K562 (cell line): ENCODE data around the gene C1orf74. TPM values are rescaled to one million over a fixed set of nuclear protein-coding genes. Genes with fewer than 3 reads are reported as not detected.

Experiments used
- ATAC-seq: fragments of 200-7000 bp; cut with Tn5 transposase; 3 replicates; pipeline ENCODE4 v1.9.1; 2020; ENCODE audit warnings: moderate library complexity
- BruUV-seq: library from RNA; stranded (reverse); fragments of 400-500 nt; replicated peaks from 2 replicates; lab custom pipeline; 2021; lab: Mats Ljungman, UMichigan
- CTCF ChIA-PET: fragments of 300-600 bp; formaldehyde crosslinking; extraction: SDS; loops from one replicate; lab custom pipeline; 2021; ENCODE audit warnings: low intra/inter-chr PET ratio; lab: Yijun Ruan, JAX
- POLR2A ChIA-PET: fragments of 300-600, 350-650 bp; sonication (Branson Sonifier 250); formaldehyde crosslinking; extraction: SDS; loops from one replicate; lab custom pipeline; 2021; ENCODE audit warnings: antibody characterized with exemption, inconsistent platforms; lab: Yijun Ruan, JAX
- DNase-seq, 4 experiments: peaks; one replicate each; pipeline versions ENCODE4 v3.0.0 to v3.0.0-alpha.2; 2011 to 2018; ENCODE audit warnings: low spot score in 3 of 4, mixed read lengths in 3 of 4; ENCODE audit errors: extremely low read depth in 1 of 4
- FAIRE-seq: peaks from 2 replicates; lab custom pipeline; 2011; peaks lifted over from hg19 to GRCh38; lab: Jason Lieb, UNC
- H2AFZ ChIP-seq: 2 replicates; pipeline ENCODE4 v1.6.0; 2011; ENCODE audit warnings: low read depth, low read length, control low read depth, inconsistent platforms
- H3K27ac ChIP-seq: fragments of 200-600 bp; 3 replicates; pipeline ENCODE4 v1.8.0; 2011; ENCODE audit warnings: low read depth, mild to moderate bottlenecking, control low read depth, inconsistent platforms, low read length, moderate library complexity, mixed read lengths; ENCODE audit errors: extremely low read depth
- H3K27me3 ChIP-seq, 2 experiments: fragments of 300-600 bp in 1 of 2; 2 replicates in 1 of 2; 3 replicates in 1 of 2; pipeline versions ENCODE4 v1.6.0 to v1.8.0; 2011; ENCODE audit warnings: inconsistent platforms in 2 of 2, low read length in 2 of 2, mild to moderate bottlenecking in 1 of 2, mixed read lengths in 1 of 2, moderate library complexity in 1 of 2; ENCODE audit not compliant: control insufficient read depth in 2 of 2, insufficient read depth in 2 of 2
- H3K36me3 ChIP-seq: fragments of 300-600 bp; 3 replicates; pipeline ENCODE4 v1.8.0; 2011; ENCODE audit warnings: mild to moderate bottlenecking, low read length, inconsistent platforms; ENCODE audit not compliant: control insufficient read depth, insufficient read depth
- H3K4me1 ChIP-seq, 2 experiments: fragments of 200-600 bp in 1 of 2; replicated peaks in 1 of 2; 2 replicates in 1 of 2; 3 replicates in 1 of 2; pipeline versions ENCODE4 v1.5.1 to v1.8.0; 2011; ENCODE audit warnings: inconsistent platforms in 2 of 2, low read length in 2 of 2, mild to moderate bottlenecking in 1 of 2, mixed read lengths in 1 of 2, moderate library complexity in 1 of 2; ENCODE audit not compliant: control insufficient read depth in 2 of 2, insufficient read depth in 2 of 2
- H3K4me2 ChIP-seq: 2 replicates; pipeline ENCODE4 v1.6.1; 2011; ENCODE audit warnings: low read length, control low read depth, inconsistent platforms, mixed read lengths; ENCODE audit not compliant: insufficient read depth
- H3K4me3 ChIP-seq: fragments of 200-600 bp; sonication (generic), shearing (Covaris generic); 2 replicates; pipeline ENCODE4 v1.5.1; 2016; ENCODE audit warnings: control low read depth, inconsistent platforms
- H3K79me2 ChIP-seq: fragments of 200-600 bp; 3 replicates; pipeline ENCODE4 v1.8.0; 2011; ENCODE audit warnings: low read length, inconsistent platforms; ENCODE audit not compliant: control insufficient read depth, insufficient read depth
- H3K9ac ChIP-seq, 2 experiments: 2 replicates each; pipeline versions ENCODE4 v1.6.0 to v1.6.1; 2011; ENCODE audit warnings: low read depth in 2 of 2, low read length in 2 of 2, control low read depth in 1 of 2, inconsistent platforms in 1 of 2, mild to moderate bottlenecking in 1 of 2, mixed read lengths in 1 of 2; ENCODE audit not compliant: insufficient read depth in 1 of 2
- H3K9me1 ChIP-seq: one replicate; pipeline ENCODE4 v1.6.0; 2011; ENCODE audit warnings: inconsistent platforms, mild to moderate bottlenecking, low read length, moderate library complexity; ENCODE audit not compliant: control insufficient read depth, insufficient read depth
- H3K9me3 ChIP-seq: replicated peaks from 2 replicates; pipeline ENCODE4 v1.5.1; 2011; ENCODE audit warnings: low read depth, low read length, inconsistent platforms; ENCODE audit not compliant: control insufficient read depth, insufficient read depth
- H4K20me1 ChIP-seq: replicated peaks from 2 replicates; pipeline ENCODE4 v1.6.1; 2011; ENCODE audit warnings: low read length, inconsistent platforms, mixed read lengths; ENCODE audit not compliant: control insufficient read depth, insufficient read depth
- CBFA2T3 ChIP-seq: fragments of 450-650 bp; IDR thresholded peaks from 2 replicates; pipeline ENCODE4 v1.6.1; 2017
- CBX8 ChIP-seq: fragments of 200-600 bp; sonication (generic); IDR thresholded peaks from 2 replicates; pipeline ENCODE4 v1.6.1; 2012; ENCODE audit warnings: borderline replicate concordance, mixed run types, low read depth, mild to moderate bottlenecking, moderate library complexity, mixed read lengths, low read length, control low read depth, inconsistent platforms; ENCODE audit not compliant: poor library complexity, severe bottlenecking; ENCODE audit errors: extremely low read depth
- HDAC2 ChIP-seq: fragments of 450-650 bp; IDR thresholded peaks from 2 replicates; pipeline ENCODE4 v1.6.1; 2016; ENCODE audit warnings: mild to moderate bottlenecking
- MAFG ChIP-seq: fragments of 450-650 bp; conservative IDR thresholded peaks from 2 replicates; pipeline ENCODE4 v1.6.1; 2016; ENCODE audit warnings: missing genetic modification characterization, missing compliant biosample characterization
- NCOA2 ChIP-seq, 2 experiments: fragments of 450-650 bp; IDR thresholded peaks; 2 replicates each; pipeline ENCODE4 v1.6.1; 2018; ENCODE audit warnings: mild to moderate bottlenecking in 2 of 2, moderate library complexity in 1 of 2; ENCODE audit not compliant: partially characterized antibody in 2 of 2
- WGBS: fragments of 100-300 bp; shearing (Covaris generic); methylation state at CpG from one replicate; pipeline ENCODE4 v1.1.6; 2016; ENCODE audit warnings: low coverage, mixed read lengths; ENCODE audit not compliant: insufficient coverage; ENCODE audit errors: missing lambda C conversion rate; 5-methylcytosine and 5-hydroxymethylcytosine counted together
- in situ Hi-C: fragments of 300-500 bp; cut with MboI; formaldehyde crosslinking; loops from 4 replicates; pipeline ENCODE4 v1.15.0; 2018; ENCODE audit warnings: inconsistent platforms, mixed read lengths
- intact Hi-C: fragments of 100-400 bp; cut with micrococcal nuclease; formaldehyde crosslinking; loops from 2 replicates; pipeline ENCODE4 v1.14.2; 2022
- polyA plus RNA-seq, 8 experiments: library from polyadenylated mRNA; depleted of rRNA in 4 of 8; stranded (reverse) in 5 of 8; unstranded in 3 of 8; fragments of >200 nt; fragmentation: Nextera tagmentation in 2 of 8; fragmentation: Illumina TruSeq in 1 of 8; extraction: Ambion mirVana in 2 of 8; extraction: Trizol in 1 of 8; gene quantifications; 2 replicates each; pipeline versions ENCODE4 v1.2.1 to v1.2.3, GENCODE V29; 2011 to 2014; ENCODE audit warnings: inconsistent platforms in 1 of 8, missing spikeins in 1 of 8
- total RNA-seq, 7 experiments: library from RNA; depleted of rRNA in 6 of 7; stranded (reverse); fragments of >200 nt in 6 of 7; fragmentation: Illumina TruSeq in 2 of 7; extraction: Trizol in 2 of 7; gene quantifications; 2 replicates each; pipeline versions ENCODE4 v1.2.1 to v1.2.3, GENCODE V29; 2011 to 2021; ENCODE audit warnings: low replicate concordance in 1 of 7
- TF ChIP-seq, protein P1 (sequence below): fragments of 450-650 bp; IDR thresholded peaks from 2 replicates; pipeline ENCODE4 v1.6.1; 2018; ENCODE audit not compliant: partially characterized antibody
- TF ChIP-seq, protein P2 (sequence below): sonication (generic); formaldehyde crosslinking; IDR thresholded peaks from 2 replicates; pipeline ENCODE4 v1.8.0; 2023; ENCODE audit warnings: missing genetic modification reagents, mild to moderate bottlenecking, borderline replicate concordance

Gene C1orf74
- total and polyA plus RNA-seq, 9 of the 15 experiments (the other 6 are each of a cell fraction or from before 2014, with no cell fraction given), result 4.0 to 7.6 (median 5.7) TPM

DNA sequence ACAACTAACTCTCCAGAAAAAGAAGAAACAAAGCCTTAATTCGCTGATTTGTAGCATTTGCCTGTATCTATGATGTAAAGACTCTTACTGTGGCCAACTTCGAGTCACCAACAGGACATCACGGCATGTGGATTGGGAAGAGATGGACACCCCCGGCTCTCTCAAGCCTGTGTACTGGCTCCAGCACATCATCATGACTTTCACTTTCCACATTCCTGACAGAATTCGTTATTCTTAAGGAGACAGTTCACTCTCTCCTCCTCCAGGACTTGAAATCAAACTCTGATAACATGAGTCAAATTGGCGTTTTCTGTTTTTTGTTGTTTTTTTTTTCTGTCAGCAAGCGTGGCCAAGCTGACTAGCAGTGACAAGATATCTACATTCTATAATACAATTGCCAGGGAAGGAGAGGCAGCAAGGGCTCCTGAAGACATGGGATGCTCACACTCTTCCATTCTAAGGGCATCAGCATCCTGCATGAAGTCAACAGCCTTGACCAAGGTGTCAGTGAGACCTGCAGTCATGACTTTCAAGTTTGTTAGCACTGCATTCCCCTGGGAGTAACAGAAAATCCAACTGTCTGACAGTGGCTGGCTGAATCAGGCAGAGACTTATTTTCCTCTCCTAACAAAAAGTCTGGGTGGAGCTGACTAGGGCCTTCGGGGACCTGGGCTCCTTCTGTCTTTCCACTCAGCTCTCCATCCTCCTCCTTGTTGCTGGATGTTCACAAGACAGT lies 41.8 kb downstream of the C1orf74 start (continued):
- TF ChIP-seq, protein P1, sequence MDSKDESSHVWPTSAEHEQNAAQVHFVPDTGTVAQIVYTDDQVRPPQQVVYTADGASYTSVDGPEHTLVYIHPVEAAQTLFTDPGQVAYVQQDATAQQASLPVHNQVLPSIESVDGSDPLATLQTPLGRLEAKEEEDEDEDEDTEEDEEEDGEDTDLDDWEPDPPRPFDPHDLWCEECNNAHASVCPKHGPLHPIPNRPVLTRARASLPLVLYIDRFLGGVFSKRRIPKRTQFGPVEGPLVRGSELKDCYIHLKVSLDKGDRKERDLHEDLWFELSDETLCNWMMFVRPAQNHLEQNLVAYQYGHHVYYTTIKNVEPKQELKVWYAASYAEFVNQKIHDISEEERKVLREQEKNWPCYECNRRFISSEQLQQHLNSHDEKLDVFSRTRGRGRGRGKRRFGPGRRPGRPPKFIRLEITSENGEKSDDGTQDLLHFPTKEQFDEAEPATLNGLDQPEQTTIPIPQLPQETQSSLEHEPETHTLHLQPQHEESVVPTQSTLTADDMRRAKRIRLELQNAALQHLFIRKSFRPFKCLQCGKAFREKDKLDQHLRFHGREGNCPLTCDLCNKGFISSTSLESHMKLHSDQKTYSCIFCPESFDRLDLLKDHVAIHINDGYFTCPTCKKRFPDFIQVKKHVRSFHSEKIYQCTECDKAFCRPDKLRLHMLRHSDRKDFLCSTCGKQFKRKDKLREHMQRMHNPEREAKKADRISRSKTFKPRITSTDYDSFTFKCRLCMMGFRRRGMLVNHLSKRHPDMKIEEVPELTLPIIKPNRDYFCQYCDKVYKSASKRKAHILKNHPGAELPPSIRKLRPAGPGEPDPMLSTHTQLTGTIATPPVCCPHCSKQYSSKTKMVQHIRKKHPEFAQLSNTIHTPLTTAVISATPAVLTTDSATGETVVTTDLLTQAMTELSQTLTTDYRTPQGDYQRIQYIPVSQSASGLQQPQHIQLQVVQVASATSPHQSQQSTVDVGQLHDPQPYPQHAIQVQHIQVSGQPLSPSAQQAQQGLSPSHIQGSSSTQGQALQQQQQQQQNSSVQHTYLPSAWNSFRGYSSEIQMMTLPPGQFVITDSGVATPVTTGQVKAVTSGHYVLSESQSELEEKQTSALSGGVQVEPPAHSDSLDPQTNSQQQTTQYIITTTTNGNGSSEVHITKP, result peak; percentile 25
- peak; percentile 80 for TF ChIP-seq CBX8
- TF ChIP-seq MAFG (tag), result peak; percentile 63

DNA sequence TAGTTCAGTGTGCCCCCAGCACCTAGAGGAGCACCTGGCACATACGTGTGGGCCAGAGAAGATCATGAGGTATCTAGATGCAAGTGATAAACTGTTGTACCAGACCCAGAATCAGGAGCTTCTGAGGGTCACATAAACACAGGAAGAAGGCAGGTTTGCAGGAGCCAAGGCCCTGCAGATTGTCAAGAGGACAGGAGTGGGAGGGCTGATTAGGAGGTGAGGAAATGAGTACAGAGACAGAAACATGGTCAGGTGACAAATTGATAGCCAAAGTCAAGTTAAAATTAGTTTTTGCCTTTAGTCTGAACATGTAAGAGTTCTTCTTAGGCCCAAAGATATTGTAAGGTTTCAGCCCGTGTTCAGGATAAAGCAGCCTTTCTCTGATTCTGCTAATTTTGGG lies 42.5 kb downstream of the C1orf74 start:
- Histone ChIP-seq H2AFZ (no peak overlapping the region), H4K20me1 (no peaks in the 10 kb centered on the region), H3K4me3 (no peak overlapping the region), H3K9ac (no peak overlapping the region), H3K4me1 (peaks cover 0 to 4% of the 10 kb centered on the region in 2 experiments; a peak in 2 of 5 replicates), H3K27ac (no peak overlapping the region), H3K36me3 (no peaks in the 10 kb centered on the region), H3K9me1 (no peaks in the 10 kb centered on the region), H3K79me2 (no peaks in the 10 kb centered on the region), H3K9me3 (no peaks in the 10 kb centered on the region), H3K4me2 (no peak overlapping the region), H3K27me3 (peaks cover 10 to 28% of the 10 kb centered on the region in 2 experiments)
- 0% methylated on average over 2 of the region's 2 CpGs for WGBS
- ATAC-seq (0 out of 3 replicates have a peak, but pooled peaks have one; percentile 30), FAIRE-seq (no peak), DNase-seq (no peak)
- CTCF ChIA-PET, result interaction anchor here (1.1 kb wide), 1 partner anchor 165 kb away, joined by 3 read pairs; no protein-coding TSS in a partner anchor
- POLR2A ChIA-PET, result interaction anchor here (0.6 to 1.1 kb wide), 2 partner anchors 172 to 1464 kb away, joined by 4 read pairs; no protein-coding TSS in a partner anchor
- intact Hi-C loops (loop anchor here (10.0 kb wide), 1 partner anchor 137 kb away; no protein-coding TSS in a partner anchor), in situ Hi-C loops (no loop called here)
- no TSS peak for BruUV-seq
- no peak for TF ChIP-seq CBFA2T3
- no peak for TF ChIP-seq NCOA2 (IDR thresholded peaks at IDR 0.05; ENCODE audit: partially characterized antibody in 2 of 2)
- TF ChIP-seq, protein P2, sequence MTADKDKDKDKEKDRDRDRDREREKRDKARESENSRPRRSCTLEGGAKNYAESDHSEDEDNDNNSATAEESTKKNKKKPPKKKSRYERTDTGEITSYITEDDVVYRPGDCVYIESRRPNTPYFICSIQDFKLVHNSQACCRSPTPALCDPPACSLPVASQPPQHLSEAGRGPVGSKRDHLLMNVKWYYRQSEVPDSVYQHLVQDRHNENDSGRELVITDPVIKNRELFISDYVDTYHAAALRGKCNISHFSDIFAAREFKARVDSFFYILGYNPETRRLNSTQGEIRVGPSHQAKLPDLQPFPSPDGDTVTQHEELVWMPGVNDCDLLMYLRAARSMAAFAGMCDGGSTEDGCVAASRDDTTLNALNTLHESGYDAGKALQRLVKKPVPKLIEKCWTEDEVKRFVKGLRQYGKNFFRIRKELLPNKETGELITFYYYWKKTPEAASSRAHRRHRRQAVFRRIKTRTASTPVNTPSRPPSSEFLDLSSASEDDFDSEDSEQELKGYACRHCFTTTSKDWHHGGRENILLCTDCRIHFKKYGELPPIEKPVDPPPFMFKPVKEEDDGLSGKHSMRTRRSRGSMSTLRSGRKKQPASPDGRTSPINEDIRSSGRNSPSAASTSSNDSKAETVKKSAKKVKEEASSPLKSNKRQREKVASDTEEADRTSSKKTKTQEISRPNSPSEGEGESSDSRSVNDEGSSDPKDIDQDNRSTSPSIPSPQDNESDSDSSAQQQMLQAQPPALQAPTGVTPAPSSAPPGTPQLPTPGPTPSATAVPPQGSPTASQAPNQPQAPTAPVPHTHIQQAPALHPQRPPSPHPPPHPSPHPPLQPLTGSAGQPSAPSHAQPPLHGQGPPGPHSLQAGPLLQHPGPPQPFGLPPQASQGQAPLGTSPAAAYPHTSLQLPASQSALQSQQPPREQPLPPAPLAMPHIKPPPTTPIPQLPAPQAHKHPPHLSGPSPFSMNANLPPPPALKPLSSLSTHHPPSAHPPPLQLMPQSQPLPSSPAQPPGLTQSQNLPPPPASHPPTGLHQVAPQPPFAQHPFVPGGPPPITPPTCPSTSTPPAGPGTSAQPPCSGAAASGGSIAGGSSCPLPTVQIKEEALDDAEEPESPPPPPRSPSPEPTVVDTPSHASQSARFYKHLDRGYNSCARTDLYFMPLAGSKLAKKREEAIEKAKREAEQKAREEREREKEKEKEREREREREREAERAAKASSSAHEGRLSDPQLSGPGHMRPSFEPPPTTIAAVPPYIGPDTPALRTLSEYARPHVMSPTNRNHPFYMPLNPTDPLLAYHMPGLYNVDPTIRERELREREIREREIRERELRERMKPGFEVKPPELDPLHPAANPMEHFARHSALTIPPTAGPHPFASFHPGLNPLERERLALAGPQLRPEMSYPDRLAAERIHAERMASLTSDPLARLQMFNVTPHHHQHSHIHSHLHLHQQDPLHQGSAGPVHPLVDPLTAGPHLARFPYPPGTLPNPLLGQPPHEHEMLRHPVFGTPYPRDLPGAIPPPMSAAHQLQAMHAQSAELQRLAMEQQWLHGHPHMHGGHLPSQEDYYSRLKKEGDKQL, result no peak
- TF ChIP-seq HDAC2, result no peak
